ENCODE results near the gene CAMTA2.

CAMTA2 gene

DNA sequence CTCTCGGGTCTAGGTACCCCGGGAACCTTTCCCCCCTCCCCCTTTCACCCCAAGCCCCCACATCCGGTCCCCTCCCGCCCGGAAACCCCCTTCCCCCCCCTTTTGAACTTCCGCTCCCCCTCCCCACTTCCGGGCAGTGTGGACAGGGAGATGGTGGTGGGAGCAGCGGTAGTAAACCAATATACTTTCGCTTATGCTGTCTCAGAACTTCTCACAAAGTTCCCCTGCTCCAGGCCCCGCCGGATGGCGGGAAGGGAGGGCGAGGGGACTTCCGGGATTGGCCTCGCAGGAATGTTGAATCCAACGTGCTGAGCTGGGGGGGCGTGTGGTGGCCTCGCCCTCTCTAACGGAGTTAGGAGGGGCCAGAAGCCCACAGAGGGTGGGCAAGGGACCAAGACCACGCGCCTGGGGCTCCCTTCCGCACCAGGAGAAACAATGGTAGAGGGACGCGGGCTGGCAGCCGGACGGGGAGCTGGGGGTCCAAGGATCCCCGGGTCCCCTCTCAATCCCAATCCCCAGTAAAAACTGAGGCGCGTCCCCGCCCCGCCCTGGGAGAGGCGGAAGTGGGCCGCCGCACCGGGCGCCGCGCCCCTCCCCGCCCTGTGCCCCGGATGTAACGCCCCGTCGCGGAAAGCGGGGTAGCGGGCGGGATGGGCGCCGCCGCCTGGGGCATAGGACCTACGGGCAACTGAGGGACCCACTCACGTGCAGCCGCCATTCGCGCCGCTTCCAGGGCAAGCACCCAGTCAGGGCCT is 39.9 kb downstream of the CAMTA2 start:
- peak; percentile 55 for DNase-seq (ENCODE audit: low read depth)

DNA sequence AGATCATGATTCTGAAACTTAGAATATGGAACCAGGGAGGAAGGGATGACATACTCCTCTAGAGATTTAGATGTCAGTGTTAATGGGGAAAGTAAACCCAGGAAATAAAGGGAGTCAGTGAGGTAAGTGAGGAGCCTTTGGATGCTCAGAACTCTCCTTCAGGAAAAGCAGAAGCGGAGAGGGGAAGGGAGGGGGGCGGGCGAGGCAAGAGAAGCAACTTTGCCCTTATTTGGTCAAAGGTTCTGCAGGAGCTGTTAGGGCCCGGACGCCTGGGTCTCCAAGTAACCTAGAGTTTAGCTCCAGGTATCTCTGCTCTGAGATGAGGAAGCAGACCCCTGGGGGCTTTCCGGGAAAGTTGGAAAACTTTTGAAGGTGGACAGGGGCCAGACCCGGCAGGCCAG is 40.5 kb downstream of the CAMTA2 start:
- DNase-seq (ENCODE audit: low read depth), result no peak

DNA sequence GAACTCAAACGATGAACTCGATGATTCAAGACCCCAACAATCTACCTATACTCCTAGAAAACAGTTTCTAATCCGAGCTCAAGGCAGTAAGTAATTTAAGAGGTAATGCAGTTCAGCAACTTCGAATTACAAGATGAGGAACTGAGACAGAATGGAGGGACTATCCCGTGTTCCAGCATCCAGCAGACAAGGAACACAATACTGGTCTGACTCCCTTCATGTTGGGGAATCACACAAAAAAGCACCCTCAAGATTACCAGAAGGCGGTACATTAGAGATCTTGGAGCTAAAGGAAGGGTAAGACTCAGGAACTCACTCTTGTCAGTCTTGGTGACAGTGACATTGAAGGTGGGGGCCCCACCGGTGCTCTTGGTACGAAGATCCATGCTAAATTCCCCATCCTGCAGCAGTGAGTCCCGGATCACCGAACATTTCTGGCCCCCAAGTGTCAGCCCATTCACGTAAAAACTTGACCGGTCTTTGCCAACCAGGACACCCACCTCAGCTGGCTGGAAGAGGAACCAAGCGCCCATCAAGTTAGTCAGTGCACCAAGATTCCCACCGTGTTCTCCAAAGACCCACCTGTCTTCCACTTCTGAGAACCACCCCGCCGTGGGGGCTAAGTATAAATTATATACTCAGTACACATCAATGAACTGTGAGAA is 41.0 kb downstream of the CAMTA2 start:
- no peak for DNase-seq (ENCODE audit: low read depth)

DNA sequence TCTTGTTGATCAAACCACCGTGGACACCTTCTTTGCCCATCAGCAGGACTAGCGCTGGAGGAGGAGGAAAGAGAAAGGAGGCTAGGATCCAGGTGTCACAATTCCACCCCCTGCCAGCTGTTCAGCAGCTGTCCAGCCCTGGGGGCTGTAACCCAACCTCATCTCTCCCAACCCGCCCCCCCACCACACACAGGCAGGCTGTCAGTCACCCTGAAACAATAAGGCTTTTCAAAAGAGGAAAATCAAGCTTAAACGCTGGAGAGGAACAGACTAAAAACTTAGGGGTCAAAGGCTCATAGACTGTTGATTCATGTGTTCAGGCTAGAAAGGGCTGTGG is 41.6 kb downstream of the CAMTA2 start:
- no peak for DNase-seq (ENCODE audit: low read depth)

DNA sequence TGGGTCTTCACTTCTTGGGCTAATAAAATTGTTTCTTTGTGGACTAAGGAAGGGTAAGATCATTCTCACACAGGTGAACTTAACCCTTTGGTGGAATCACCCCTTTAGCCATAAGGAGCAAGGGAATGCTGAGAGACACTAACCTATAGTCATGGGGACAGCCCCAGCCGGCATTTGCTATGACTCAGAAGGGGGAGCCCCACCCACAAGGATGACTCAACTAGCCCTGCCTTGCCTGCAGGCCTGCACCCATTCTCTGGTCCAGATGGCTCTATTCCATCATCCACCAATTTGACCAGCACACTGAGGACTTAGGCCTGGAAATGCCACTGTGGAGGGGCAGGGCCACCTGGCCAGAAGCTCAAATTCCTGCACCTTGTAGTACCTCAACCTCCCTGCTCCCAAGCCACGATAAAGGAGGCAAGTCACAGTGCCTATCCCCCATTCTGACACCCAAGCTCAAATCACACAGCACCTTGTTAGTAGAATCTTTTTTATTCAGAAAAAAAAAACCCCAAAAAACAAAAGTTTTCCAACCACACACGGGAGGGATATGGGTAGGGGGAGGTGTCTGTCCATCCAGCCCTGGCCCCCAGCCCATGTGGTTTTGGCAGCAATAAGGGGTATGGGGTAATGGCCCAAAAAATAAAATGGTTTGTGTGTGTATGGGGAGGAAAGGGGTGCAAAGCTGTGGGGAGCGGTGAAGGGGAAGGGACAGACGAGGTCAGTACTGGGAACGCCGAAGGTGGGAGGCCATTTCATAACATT is 42.1 kb downstream of the CAMTA2 start:
- peak; percentile 76 for DNase-seq (ENCODE audit: low read depth)

DNA sequence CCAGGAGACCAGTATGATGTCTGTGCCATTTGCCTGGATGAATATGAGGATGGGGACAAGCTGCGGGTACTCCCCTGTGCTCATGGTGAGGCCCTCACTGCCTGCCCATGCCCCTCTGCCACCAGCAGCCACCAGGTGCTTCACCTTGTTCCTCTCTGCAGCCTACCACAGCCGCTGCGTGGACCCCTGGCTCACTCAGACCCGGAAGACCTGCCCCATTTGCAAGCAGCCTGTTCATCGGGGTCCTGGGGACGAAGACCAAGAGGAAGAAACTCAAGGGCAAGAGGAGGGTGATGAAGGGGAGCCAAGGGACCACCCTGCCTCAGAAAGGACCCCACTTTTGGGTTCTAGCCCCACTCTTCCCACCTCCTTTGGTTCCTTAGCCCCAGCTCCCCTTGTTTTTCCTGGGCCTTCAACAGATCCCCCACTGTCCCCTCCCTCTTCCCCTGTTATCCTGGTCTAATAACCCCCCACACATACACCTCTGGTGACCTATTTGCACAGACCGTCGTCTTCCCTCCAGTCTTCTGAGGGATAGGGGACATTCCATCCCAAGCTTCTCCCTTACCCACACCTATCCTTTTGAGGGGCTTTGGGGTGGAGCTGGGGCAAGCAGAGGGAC is 42.8 kb downstream of the CAMTA2 start:
- DNase-seq (ENCODE audit: low read depth), result no peak

DNA sequence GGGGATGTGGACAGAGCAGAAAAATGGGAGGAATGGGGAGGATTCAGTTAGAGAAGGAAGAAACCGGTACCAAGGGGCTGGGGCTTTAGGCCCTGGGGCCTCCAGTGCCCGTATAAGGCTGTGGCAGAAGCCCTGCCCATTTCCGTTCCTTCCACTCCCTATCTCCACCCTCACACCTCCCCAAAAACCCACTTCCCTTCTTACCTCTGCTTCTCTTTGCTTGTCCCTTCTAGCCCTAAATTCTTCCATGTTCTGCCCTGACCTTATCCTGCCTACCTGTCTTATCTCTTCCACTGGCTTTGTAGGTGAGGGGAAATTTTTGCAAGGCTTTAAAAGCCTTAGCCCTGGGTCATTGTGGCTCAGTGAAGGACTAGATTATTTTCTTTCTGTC is 43.3 kb downstream of the CAMTA2 start:
- peak; percentile 41 for DNase-seq (ENCODE audit: low read depth)

DNA sequence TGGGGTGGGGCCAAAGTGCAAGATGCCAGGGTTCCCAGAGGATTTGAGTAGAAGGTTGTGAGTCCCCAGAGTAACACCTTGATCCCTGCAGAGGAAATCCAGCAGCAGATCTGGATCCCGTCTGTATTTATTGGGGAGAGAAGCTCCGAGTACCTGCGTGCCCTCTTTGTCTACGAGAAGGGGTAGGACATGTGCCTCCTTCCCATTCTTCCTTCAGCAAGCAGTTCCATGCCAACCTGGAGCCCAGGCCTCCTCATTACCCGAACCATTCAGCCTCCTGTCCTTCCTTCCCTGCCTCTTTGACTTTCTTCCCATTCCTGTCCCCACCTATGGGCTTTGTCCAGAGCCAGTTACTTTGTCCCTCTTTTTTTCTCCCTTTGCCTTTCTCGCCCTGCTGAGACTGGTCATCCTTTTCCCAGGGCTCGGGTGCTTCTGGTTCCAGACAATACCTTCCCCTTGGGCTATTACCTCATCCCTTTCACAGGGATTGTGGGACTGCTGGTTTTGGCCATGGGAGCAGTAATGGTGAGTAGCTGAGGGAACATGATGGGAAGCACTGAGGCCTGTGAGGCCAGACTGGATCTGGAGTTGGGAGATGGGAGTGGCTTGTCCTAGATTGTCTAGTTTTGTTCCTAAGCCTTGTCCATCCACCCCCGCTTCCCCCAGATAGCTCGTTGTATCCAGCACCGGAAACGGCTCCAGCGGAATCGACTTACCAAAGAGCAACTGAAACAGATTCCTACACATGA is 44.5 kb downstream of the CAMTA2 start:
- no peak for DNase-seq (ENCODE audit: low read depth)

DNA sequence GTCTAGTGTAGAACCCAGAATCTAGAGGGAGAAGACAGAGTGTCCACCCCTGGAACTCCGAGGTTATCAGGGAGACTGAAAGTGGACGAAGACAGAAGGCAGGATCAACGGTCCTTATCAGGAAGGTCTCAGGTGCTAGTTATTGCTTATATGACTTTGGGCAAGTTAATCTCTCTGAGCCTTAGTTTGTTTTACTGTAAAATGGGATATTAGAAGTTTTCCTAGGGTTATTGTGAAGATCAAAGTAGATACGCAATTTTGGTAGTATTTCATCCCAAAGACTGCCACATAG is 46.2 kb downstream of the CAMTA2 start:
- no peak for DNase-seq (ENCODE audit: low read depth)

DNA sequence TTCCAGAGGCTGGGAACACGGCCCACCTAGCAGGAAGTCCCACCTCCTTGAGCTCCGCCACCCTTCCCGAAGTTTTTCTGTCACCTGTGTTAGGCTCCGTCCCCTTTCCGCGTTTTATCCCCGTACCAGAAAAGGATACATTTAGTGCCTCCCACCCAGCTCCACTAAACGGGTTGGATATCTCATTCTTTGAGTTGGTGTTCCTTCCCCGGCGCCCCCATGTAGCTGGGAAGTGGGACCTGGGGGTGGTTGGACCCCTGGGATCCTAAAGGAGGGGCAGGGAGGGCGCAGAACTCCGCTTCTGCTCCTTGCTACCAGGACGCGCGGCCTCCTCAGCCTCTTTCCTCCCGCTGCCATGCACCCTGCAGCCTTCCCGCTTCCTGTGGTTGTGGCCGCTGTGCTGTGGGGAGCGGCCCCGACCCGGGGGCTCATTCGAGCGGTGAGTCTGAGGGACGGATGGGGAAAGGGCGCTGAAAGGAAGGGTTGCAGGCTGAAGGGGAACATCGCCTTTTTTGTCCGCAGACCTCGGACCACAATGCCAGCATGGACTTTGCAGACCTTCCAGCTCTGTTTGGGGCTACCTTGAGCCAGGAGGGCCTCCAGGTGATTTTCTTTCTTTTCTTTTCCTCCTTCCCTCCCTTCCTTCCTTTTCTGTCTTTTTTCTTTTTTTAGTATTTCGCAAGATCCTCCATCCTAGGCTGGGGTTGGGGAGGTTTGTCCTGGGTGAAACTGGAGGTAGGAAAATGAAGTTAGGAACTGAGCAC is 46.7 kb downstream of the CAMTA2 start:
- peak; percentile 12 for DNase-seq (ENCODE audit: low read depth)

DNA sequence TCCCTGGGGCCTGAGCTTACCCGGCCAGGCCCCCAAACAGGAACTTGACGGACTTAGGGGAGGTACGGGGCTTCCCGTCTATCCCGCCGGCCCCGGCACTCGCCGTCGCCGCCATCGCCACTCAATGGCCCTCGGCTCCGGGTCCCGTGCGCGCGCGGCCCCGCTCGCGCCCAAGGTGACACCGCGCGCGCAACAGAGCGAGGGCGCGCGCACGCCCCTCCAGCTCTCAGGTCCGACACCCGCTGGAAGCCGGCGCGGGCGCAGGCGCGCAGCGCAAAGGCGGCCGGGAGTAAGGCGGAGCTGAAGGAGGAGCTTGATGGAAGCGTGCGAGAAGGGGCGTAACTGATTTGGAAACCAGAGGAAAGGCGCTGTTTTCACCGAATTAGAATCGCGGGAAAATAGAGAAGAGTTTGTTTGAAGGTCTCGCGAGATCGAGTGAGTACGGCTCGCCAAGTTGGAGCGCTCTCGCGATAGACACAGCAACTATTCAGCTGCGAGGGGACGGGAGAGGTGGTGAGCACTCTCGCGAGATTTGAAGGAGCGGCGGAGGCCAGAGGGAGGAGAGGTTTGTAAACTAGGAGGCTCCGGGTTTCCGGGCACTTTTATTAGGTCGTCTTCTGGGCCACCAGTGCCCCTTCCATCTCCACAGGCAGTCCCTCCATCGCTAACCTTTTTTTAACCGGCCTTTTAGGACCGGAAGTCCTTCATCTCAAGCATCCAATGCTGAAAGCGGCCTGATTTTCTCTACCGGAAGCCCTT is 47.5 kb downstream of the CAMTA2 start, which contains the start of the genes RNF167 and SLC25A11:
Gene RNF167 (plus strand): TSS at position 473 of the 759 bp plus-strand sequence. CDS start 642 bp downstream, outside the sequence.
Gene SLC25A11 (minus strand): TSS at position 251 of the 759 bp plus-strand sequence. CDS start 136 bp downstream, at position 115.
- DNase-seq (ENCODE audit: low read depth), result peak; percentile 91

DNA sequence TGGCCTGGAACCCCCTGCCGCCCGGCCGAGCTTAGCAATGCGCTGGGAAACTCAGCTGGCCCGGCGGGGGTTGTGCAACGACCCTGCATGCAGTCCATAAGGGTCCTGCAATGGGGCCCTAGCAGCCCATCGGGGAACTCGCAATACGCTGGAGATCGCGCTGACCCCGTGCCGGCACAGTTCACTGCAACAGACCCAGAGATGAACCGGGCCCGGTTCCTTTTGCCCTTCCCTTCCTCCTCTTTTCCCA is 48.0 kb downstream of the CAMTA2 start:
- DNase-seq (ENCODE audit: low read depth), result peak; percentile 9

DNA sequence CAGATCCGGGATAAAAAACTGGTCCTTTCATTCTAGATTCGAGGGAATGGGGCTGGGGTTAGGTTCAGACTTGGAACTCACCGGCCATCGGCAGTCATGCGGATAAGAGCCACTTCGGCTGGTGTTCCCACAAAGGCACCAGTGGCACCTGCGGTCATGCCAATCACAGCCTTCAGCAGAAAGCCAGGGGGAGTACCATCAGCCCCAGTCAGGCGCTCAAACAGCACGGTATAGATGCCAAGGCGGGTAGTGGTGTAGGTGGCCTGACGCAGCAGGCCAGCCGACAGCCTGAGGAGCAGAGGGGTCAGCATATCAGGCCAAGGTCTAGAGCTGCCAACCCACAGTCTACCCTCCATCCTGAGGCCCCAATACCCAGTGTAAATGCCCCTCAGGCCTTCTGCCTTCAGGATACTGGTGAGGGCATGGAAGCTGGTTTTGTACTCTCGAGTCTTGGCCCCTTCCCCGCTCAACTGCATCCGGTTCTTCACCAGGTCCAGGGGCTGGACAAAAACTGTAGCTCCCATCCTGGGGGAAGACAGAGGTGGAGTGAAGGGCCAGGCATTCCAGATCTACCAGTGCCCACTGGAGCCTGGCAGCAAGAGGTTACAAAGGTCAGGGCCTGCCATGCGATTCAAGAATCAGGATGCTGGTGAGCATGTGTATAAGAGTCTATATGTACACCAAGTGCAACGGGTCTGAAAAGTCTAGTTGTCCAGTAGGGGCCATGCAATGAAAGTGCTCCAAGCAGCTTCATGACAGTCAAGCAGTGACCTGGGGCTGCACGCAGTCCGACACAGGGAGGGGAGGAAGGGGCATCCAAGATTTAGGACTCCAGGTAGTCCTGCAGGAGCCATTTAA is 48.6 kb downstream of the CAMTA2 start:
- DNase-seq (ENCODE audit: low read depth), result no peak

DNA sequence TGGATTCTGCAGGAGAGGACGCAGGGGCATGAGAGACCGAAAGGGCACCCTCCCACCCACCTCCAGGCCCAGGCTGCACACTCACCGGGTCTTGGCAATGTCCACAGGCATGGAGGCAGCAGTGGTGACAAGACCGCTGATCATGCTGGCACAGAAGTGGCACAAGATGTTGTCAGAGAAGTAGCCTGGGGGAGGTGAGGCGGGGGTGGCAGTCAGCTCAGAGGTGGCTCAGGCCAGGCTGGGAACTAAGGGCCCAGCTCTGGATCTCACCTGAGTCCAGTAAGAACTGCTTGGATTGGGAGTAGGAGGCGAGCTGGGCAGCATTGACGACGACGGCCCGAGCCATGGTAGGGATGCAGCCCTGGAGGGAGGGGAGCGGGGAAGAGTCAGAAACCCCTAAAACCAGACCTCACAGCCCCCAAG is 49.4 kb downstream of the CAMTA2 start:
- no peak for DNase-seq (ENCODE audit: low read depth)

DNA sequence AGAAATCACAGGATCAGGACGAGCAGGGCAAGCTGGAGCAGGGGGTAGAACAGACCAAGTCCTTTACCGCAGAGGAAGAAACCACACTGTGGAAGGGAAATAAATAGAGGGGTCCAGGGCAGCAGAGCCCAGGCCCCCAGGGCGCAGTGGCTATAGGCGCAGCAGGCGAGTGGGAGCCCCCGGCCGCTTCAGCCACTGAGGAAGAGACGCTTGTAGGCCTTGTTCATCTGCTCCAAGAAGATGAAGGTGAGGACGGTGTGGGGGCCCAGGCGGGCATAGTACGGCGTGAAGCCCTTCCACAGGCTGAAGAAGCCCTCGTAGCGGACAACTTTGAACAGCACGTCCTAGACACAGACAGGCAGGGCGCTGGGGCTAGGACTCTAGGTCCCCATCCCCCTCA is 49.9 kb downstream of the CAMTA2 start:
- DNase-seq (ENCODE audit: low read depth), result no peak

DNA sequence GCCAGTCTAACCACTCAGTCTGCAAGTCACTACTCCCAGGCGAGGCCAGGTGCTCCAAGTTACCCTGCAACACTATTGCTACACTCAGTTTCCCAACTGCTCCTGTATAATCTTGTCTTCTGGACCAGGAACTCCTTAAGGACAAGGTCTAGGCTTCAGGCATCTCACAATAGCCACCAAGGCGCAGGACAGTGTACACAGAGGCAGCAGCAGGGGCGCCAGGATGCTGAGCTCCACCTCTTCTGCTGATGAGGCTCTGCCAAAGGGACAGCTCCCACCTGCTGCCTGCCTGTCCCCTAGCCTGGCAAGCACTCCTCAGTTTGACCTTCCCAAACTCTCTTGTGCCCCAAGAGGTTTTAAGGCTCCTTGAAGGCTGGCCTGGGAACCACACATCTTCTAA is 51.0 kb downstream of the CAMTA2 start:
- DNase-seq (ENCODE audit: low read depth), result no peak

DNA sequence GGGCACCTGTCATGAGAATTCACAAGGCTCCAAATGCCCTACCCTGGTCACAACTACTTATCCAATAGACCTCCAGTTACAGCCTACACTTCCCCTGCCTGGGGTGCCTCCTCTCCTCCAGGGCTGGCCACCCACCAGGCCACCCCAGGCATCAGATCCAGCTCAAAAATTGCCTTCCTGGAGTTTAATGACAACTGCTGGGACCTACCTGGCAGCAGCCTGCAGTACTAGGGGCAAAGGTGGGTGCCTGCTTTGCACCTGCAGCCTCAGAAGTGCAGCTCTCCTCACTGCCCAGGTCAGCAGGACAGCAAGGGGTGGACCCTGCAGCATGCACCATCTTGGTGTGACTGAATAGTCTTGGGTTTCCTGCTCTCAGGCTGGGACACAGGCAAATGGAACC is 51.8 kb downstream of the CAMTA2 start:
- DNase-seq (ENCODE audit: low read depth), result no peak

DNA sequence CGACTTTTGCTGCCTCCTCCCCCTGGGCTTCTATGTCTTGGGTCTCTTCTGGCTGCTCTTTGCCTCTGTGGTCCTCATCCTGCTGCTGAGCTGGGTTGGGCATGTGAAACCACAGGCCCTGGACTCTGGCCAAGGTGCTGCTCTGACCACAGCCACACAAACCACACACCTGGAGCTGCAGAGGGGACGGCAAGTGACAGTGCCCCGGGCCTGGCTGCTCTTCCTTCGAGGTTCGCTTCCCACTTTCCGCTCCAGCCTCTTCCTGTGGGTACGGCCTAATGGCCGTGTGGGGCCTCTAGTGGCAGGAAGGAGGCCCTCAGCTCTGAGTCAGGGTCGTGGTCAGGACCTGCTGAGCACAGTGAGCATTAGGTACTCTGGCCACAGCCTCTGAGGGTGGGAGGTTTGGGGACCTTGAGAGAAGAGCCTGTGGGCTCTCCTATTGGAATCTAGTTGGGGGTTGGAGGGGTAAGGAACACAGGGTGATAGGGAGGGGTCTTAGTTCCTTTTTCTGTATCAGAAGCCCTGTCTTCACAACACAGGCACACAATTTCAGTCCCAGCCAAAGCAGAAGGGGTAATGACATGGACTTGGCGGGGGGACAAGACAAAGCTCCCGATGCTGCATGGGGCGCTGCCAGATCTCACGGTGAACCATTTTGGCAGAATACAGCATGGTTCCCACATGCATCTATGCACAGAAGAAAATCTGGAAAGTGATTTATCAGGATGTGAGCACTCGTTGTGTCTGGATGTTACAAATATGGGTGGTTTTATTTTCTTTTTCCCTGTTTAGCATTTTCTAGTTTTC is 53.1 kb downstream of the CAMTA2 start:
- no peak for DNase-seq (ENCODE audit: low read depth)

DNA sequence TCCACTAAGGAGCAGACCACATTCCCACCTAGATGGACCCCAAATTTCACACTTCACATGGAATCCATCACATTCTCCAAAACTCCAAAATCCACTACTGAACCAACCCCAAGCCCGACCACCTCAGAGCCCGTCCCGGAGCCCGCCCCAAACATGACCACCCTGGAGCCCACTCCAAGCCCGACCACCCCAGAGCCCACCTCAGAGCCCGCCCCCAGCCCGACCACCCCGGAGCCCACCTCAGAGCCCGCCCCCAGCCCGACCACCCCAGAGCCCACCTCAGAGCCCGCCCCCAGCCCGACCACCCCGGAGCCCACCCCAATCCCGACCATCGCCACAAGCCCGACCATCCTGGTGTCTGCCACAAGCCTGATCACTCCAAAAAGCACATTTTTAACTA is 53.8 kb downstream of the CAMTA2 start:
- DNase-seq (ENCODE audit: low read depth), result no peak
